PC-9 (cell line): ENCODE results near the gene HDHD5. TPM values are rescaled to one million over a fixed set of nuclear protein-coding genes. Genes with fewer than 3 reads are reported as not detected.

Experiments
- BruUV-seq: library from RNA; stranded (reverse); fragments of 400-500 nt; replicated peaks from 2 replicates; lab custom pipeline; 2021; lab: Mats Ljungman, UMichigan
- CTCF ChIA-PET: fragments of 300-600 bp; sonication (Branson Sonifier 250); formaldehyde crosslinking; loops from one replicate; lab custom pipeline; 2022; ENCODE audit warnings: antibody characterized with exemption; lab: Charles Lee
- POLR2A ChIA-PET: fragments of 300-600 bp; sonication (Branson Sonifier 250); formaldehyde crosslinking; loops from one replicate; lab custom pipeline; 2022; ENCODE audit warnings: antibody characterized with exemption; ENCODE audit not compliant: unreplicated experiment; lab: Charles Lee
- DNase-seq, 2 experiments: peaks; one replicate each; pipeline versions ENCODE4 v3.0.0 to v3.0.0-alpha.2; 2015 to 2022; ENCODE audit warnings: mixed read lengths in 1 of 2
- H2AFZ ChIP-seq: fragments of 200-600 bp; sonication (generic); 2 replicates; pipeline ENCODE4 v1.8.1; 2017; ENCODE audit warnings: antibody characterized with exemption
- H3F3A ChIP-seq: fragments of 200-600 bp; sonication (generic); 2 replicates; pipeline ENCODE4 v1.8.1; 2017; ENCODE audit warnings: antibody characterized with exemption, mild to moderate bottlenecking, low read depth; ENCODE audit not compliant: insufficient read depth
- H3K27ac ChIP-seq: fragments of 200-600 bp; sonication (generic); 2 replicates; pipeline ENCODE4 v1.6.1; 2016; ENCODE audit warnings: mixed run types
- H3K27me3 ChIP-seq: fragments of 200-600 bp; sonication (generic); 2 replicates; pipeline ENCODE4 v1.6.1; 2016; ENCODE audit warnings: low read depth, mixed run types; ENCODE audit not compliant: insufficient read depth
- H3K36me3 ChIP-seq: fragments of 200-600 bp; sonication (generic); 2 replicates; pipeline ENCODE4 v1.6.1; 2016; ENCODE audit warnings: low read depth, mixed run types
- H3K4me1 ChIP-seq: fragments of 200-600 bp; sonication (generic); replicated peaks from 2 replicates; pipeline ENCODE4 v1.6.1; 2016; ENCODE audit warnings: mixed run types; ENCODE audit not compliant: insufficient read depth
- H3K4me2 ChIP-seq: fragments of 200-600 bp; sonication (generic); 2 replicates; pipeline ENCODE4 v1.6.1; 2017; ENCODE audit warnings: mixed run types
- H3K4me3 ChIP-seq: fragments of 200-600 bp; sonication (generic); 2 replicates; pipeline ENCODE4 v1.6.1; 2016; ENCODE audit warnings: mixed run types
- H3K79me2 ChIP-seq: fragments of 200-600 bp; sonication (generic); 2 replicates; pipeline ENCODE4 v1.6.1; 2017; ENCODE audit warnings: low read depth, mixed run types
- H3K9me2 ChIP-seq: fragments of 200-600 bp; sonication (generic); 2 replicates; pipeline ENCODE4 v1.8.1; 2017; ENCODE audit warnings: mild to moderate bottlenecking; ENCODE audit not compliant: insufficient read depth
- H3K9me3 ChIP-seq: fragments of 200-600 bp; sonication (generic); 2 replicates; pipeline ENCODE4 v1.8.1; 2016; ENCODE audit warnings: low read depth; ENCODE audit not compliant: insufficient read depth
- H4K20me1 ChIP-seq: fragments of 200-600 bp; sonication (generic); 2 replicates; pipeline ENCODE4 v1.8.1; 2017; ENCODE audit not compliant: insufficient read depth
- CTCF ChIP-seq: fragments of 200-600 bp; sonication (generic); conservative IDR thresholded peaks from 2 replicates; pipeline ENCODE4 v1.6.1; 2017; ENCODE audit warnings: mixed run types, antibody characterized with exemption, mild to moderate bottlenecking, moderate library complexity
- EZH2 ChIP-seq: fragments of 200-600 bp; sonication (generic); IDR thresholded peaks from 2 replicates; pipeline ENCODE4 v1.8.0; 2017; ENCODE audit warnings: antibody characterized with exemption, low read depth
- intact Hi-C: fragments of 100-400 bp; cut with micrococcal nuclease; formaldehyde crosslinking; loops from one replicate; pipeline ENCODE4 v1.10.0; 2022; ENCODE audit not compliant: unreplicated experiment
- total RNA-seq: library from RNA; stranded (reverse); gene quantifications from 2 replicates; pipeline ENCODE4 v1.2.3, GENCODE V29; 2021

Gene HDHD5
- total RNA-seq, 1 experiment from 2014 or later = 26.5 TPM

- no peaks in the 10 kb centered on the region for H3K27me3 ChIP-seq
- no peak for TF ChIP-seq EZH2
- TF ChIP-seq CTCF = no peak
- no peaks in the 10 kb centered on the region for H3F3A ChIP-seq
- DNase-seq = no peak
- CTCF ChIA-PET = no interaction called here
- H3K36me3 ChIP-seq = no peaks in the 10 kb centered on the region
- no peak overlapping the region for H3K27ac ChIP-seq
- H4K20me1 ChIP-seq = no peaks in the 10 kb centered on the region
- no peaks in the 10 kb centered on the region for H3K9me2 ChIP-seq
- H3K9me3 ChIP-seq = no peaks in the 10 kb centered on the region
- POLR2A ChIA-PET = no interaction called here
- H3K4me2 ChIP-seq = no peak overlapping the region
- H2AFZ ChIP-seq = no peak overlapping the region
- intact Hi-C loops = no loop called here
- H3K79me2 ChIP-seq = no peaks in the 10 kb centered on the region
- H3K4me1 ChIP-seq = no peaks in the 10 kb centered on the region
- no peak overlapping the region for H3K4me3 ChIP-seq
- BruUV-seq = no TSS peak
Observed at GRCh38 chr22:17132112-17132511, 27.0 kb downstream of the HDHD5 start.

GRCh38 chr22:17131686-17132085 lies 27.4 kb downstream of the HDHD5 start:
- Histone ChIP-seq H3K79me2 (no peaks in the 10 kb centered on the region), H3K27ac (no peak overlapping the region), H3K4me2 (no peak overlapping the region), H2AFZ (no peak overlapping the region), H3K27me3 (no peaks in the 10 kb centered on the region), H4K20me1 (no peaks in the 10 kb centered on the region), H3F3A (no peaks in the 10 kb centered on the region), H3K9me3 (no peaks in the 10 kb centered on the region), H3K36me3 (no peaks in the 10 kb centered on the region), H3K9me2 (no peaks in the 10 kb centered on the region), H3K4me1 (no peaks in the 10 kb centered on the region), H3K4me3 (no peak overlapping the region)
- DNase-seq = no peak
- CTCF ChIA-PET = no interaction called here
- TF ChIP-seq EZH2 = no peak
- no TSS peak for BruUV-seq
- POLR2A ChIA-PET = interaction anchor here (0.7 kb wide), 1 partner anchor 36 kb away, joined by 9 read pairs; no protein-coding TSS in a partner anchor
- intact Hi-C loops = no loop called here

- no peak overlapping the region for H2AFZ ChIP-seq
- no peaks in the 10 kb centered on the region for H4K20me1 ChIP-seq
- H3K36me3 ChIP-seq = no peaks in the 10 kb centered on the region
- ChIA-PET POLR2A (no interaction called here), CTCF (interaction anchor here (0.6 kb wide), 1 partner anchor 41 kb away, joined by 3 read pairs; no protein-coding TSS in a partner anchor)
- no peak overlapping the region for H3K4me3 ChIP-seq
- no peaks in the 10 kb centered on the region for H3K27me3 ChIP-seq
- no peaks in the 10 kb centered on the region for H3K4me1 ChIP-seq
- DNase-seq = no peak
- no peaks in the 10 kb centered on the region for H3K79me2 ChIP-seq
- H3K4me2 ChIP-seq = no peak overlapping the region
- H3K9me3 ChIP-seq = no peaks in the 10 kb centered on the region
- H3K27ac ChIP-seq = no peak overlapping the region
- no TSS peak for BruUV-seq
- no peaks in the 10 kb centered on the region for H3F3A ChIP-seq
- intact Hi-C loops = no loop called here
- TF ChIP-seq EZH2 (no peak), CTCF (no peak)
- no peaks in the 10 kb centered on the region for H3K9me2 ChIP-seq
Observed at GRCh38 chr22:17130199-17130598, 28.9 kb downstream of the HDHD5 start.
